ENCODE data around the gene MEGF8. TPM values are rescaled to one million over a fixed set of nuclear protein-coding genes. Genes with fewer than 3 reads are reported as not detected.
"Not testable (repeated sequence)": the region's sequence is repeated elsewhere in the genome, so short reads cannot be mapped to it uniquely, and the experiment has no call there.

Gene MEGF8
- total RNA-seq, 1 donor from 2014 or later: 15.1 TPM

GRCh38 chr19:42328854-42329253 is 3.4 kb downstream of the MEGF8 start:
- intact Hi-C loops (cut with micrococcal nuclease): no loop called here
- TF ChIP-seq CTCF (IDR thresholded peaks at IDR 0.05): no peak
- DNase-seq (no peak), ATAC-seq (ENCODE audit: low read depth) (no peak)
- Mint-ChIP-seq H3K27ac (no peak overlapping the region), H3K9me3 (no peaks in the 10 kb centered on the region), H3K4me3 (no peak overlapping the region), H3K27me3 (peaks cover 5% of the 10 kb centered on the region), H3K36me3 (ENCODE audit: low read depth) (peaks cover 2% of the 10 kb centered on the region), H3K4me1 (peaks cover 24% of the 10 kb centered on the region)
- ChIA-PET POLR2A (no interaction called here), CTCF (no interaction called here)

DNA sequence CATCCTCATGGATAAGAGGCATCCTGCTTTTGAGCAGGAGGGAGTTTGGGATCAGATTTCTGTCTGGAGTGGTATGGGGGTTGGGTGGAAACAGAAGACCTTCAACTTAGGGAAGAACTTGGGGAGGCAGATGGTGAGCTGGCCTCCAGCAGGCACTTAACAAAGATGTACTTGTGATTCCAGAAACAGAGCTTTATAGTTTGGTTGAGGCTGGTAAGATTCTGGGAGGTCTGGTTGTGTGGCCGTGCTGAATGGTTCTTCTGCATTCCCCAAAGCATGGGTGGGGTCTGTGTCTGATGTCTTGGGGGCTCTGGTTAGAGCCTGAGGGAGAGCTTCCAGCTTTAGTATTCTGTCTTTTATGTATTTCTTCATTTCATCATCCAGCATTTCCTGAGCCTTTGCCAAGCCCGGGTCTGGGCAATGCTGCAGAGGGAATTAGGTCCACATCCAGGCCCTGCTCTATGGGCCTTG is 4.8 kb downstream of the MEGF8 start:
- peaks cover 2% of the 10 kb centered on the region for H3K36me3 Mint-ChIP-seq (ENCODE audit: low read depth)
- ChIA-PET CTCF (no interaction called here), POLR2A (no interaction called here)
- intact Hi-C loops (cut with micrococcal nuclease): no loop called here
- H3K27ac Mint-ChIP-seq: no peak overlapping the region
- no peak for TF ChIP-seq CTCF (IDR thresholded peaks at IDR 0.05)
- H3K4me3 Mint-ChIP-seq: no peak overlapping the region
- peaks cover 18% of the 10 kb centered on the region for H3K4me1 Mint-ChIP-seq
- ATAC-seq (ENCODE audit: low read depth): no peak
- no peaks in the 10 kb centered on the region for H3K27me3 Mint-ChIP-seq
- no peak for DNase-seq
- H3K9me3 Mint-ChIP-seq: no peaks in the 10 kb centered on the region

GRCh38 chr19:42331333-42331732 is 5.9 kb downstream of the MEGF8 start:
- peaks cover 14% of the 10 kb centered on the region for H3K4me1 Mint-ChIP-seq
- H3K36me3 Mint-ChIP-seq (ENCODE audit: low read depth); H3K4me3 Mint-ChIP-seq; H3K27ac Mint-ChIP-seq; ATAC-seq (ENCODE audit: low read depth); H3K27me3 Mint-ChIP-seq; intact Hi-C loops (cut with micrococcal nuclease); H3K9me3 Mint-ChIP-seq; DNase-seq: not testable (repeated sequence)
- CTCF ChIA-PET: interaction anchor here (1.0 to 1.7 kb wide), 2 partner anchors 26 to 69 kb away, joined by 3 read pairs; no protein-coding TSS in a partner anchor
- POLR2A ChIA-PET: interaction anchor here (0.6 kb wide), 1 partner anchor 456 kb away, joined by 4 read pairs; no protein-coding TSS in a partner anchor

DNA sequence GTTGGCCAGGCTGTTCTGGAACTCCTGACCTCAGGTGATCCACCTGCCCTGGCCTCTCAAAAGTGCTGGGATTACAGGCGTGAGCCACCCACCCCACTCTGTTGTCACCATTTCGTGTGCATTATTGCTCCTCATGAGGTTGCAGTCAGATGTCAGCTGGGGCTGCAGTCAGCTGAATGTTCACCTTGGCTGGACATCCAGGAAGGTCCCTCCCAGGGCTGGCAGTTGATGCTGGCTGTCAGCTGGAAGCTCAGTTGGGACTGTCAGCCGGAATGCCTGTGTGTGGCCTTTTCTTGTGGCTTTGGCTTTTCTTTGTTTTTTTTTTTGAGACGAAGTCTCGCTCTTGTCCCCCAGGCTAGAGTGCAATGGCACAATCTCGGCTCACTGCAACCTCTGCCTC is 6.6 kb downstream of the MEGF8 start:
- no peak for DNase-seq
- no peak for TF ChIP-seq CTCF (IDR thresholded peaks at IDR 0.05)
- Mint-ChIP-seq H3K9me3 (no peaks in the 10 kb centered on the region), H3K4me1 (peaks cover 7% of the 10 kb centered on the region), H3K27me3 (no peaks in the 10 kb centered on the region), H3K36me3 (ENCODE audit: low read depth) (no peaks in the 10 kb centered on the region), H3K27ac (no peak overlapping the region), H3K4me3 (no peak overlapping the region)
- CTCF ChIA-PET: interaction anchor here (1.0 to 1.7 kb wide), 2 partner anchors 26 to 68 kb away, joined by 3 read pairs; no protein-coding TSS in a partner anchor
- POLR2A ChIA-PET: no interaction called here
- no peak for ATAC-seq (ENCODE audit: low read depth)
- intact Hi-C loops (cut with micrococcal nuclease): no loop called here

DNA sequence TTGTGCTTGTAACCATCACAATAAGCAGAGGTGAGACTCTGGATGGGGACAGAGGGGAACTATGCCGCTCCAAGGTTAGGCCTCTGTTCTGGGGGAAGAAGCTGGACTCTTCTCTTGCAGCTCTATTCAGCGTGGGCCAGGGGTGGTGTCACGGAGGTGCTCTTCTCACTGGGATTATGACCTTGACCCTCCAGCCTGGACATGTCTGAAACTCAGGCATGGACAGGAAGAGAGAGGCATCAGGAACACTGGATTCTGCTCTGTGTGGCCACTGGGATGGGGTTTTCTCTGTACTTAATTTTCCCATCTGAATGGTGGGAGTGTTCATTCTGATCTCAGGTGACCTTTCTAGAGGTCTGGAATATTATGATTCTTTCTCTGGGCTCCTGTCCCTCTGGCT is 7.6 kb downstream of the MEGF8 start:
- CTCF ChIA-PET: interaction anchor here (1.7 kb wide), 1 partner anchor 67 kb away, joined by 3 read pairs; no protein-coding TSS in a partner anchor
- H3K27ac Mint-ChIP-seq: no peak overlapping the region

More for the DNA sequence above, 7.6 kb downstream of the MEGF8 start:
- no peak overlapping the region for H3K4me3 Mint-ChIP-seq
- no peak for TF ChIP-seq CTCF (IDR thresholded peaks at IDR 0.05)
- POLR2A ChIA-PET: no interaction called here
- DNase-seq: no peak
- H3K4me1 Mint-ChIP-seq: peaks cover 2% of the 10 kb centered on the region
- no peak for ATAC-seq (ENCODE audit: low read depth)
- H3K36me3 Mint-ChIP-seq (ENCODE audit: low read depth): peaks cover 2% of the 10 kb centered on the region
- no peaks in the 10 kb centered on the region for H3K9me3 Mint-ChIP-seq
- intact Hi-C loops (cut with micrococcal nuclease): no loop called here
- H3K27me3 Mint-ChIP-seq: no peaks in the 10 kb centered on the region
